KOPT-K1 (cell line): ENCODE measurements around the gene KRTAP2-2.
"Not testable (repeated sequence)": the region's sequence is repeated elsewhere in the genome, so short reads cannot be mapped to it uniquely, and the experiment has no call there.

Experiments
- H3K27ac ChIP-seq: fragments of 200-600 bp; sonication (generic); 2 replicates; pipeline ENCODE4 v1.5.1; 2016; ENCODE audit warnings: antibody characterized with exemption, mild to moderate bottlenecking, low read depth, low read length; ENCODE audit not compliant: poor library complexity, severe bottlenecking
- H3K36me3 ChIP-seq: fragments of 200-600 bp; sonication (generic); 2 replicates; pipeline ENCODE4 v1.5.1; 2017; ENCODE audit warnings: antibody characterized with exemption, mild to moderate bottlenecking, low read length, moderate library complexity; ENCODE audit not compliant: insufficient read depth
- H3K9me3 ChIP-seq: fragments of 200-600 bp; sonication (generic); 2 replicates; pipeline ENCODE4 v1.5.1; 2017; ENCODE audit warnings: antibody characterized with exemption, low read length, mild to moderate bottlenecking; ENCODE audit not compliant: insufficient read depth, poor library complexity, severe bottlenecking

Gene KRTAP2-2

GRCh38 chr17:41071606-41072360, 16.8 kb upstream of the KRTAP2-2 start:
- Histone ChIP-seq H3K36me3 (no peaks in the 10 kb centered on the region), H3K9me3 (no peaks in the 10 kb centered on the region), H3K27ac (no peak overlapping the region)

- no peak overlapping the region for H3K27ac ChIP-seq
- no peaks in the 10 kb centered on the region for H3K9me3 ChIP-seq
- H3K36me3 ChIP-seq = no peaks in the 10 kb centered on the region
These were observed 14.0 kb upstream of the KRTAP2-2 start for GRCh38 chr17:41069031-41069430.

GRCh38 chr17:41067281-41067680, 12.3 kb upstream of the KRTAP2-2 start:
- no peaks in the 10 kb centered on the region for H3K36me3 ChIP-seq
- H3K9me3 ChIP-seq = no peaks in the 10 kb centered on the region
- no peak overlapping the region for H3K27ac ChIP-seq

GRCh38 chr17:41065829-41066624, 11.0 kb upstream of the KRTAP2-2 start, which contains the start of gene KRTAP2-4:
Gene KRTAP2-4, minus strand, starts transcription at chr17:41065879. Its CDS starts 34 bp downstream, at chr17:41065845.
- Histone ChIP-seq H3K9me3 (no peaks in the 10 kb centered on the region), H3K27ac (no peak within 1 kb of the TSS), H3K36me3 (no peaks in the 10 kb centered on the region)

- not testable (repeated sequence) for H3K27ac ChIP-seq, H3K9me3 ChIP-seq, H3K36me3 ChIP-seq
These were observed 10.1 kb upstream of the KRTAP2-2 start for GRCh38 chr17:41065016-41065689.

- H3K27ac ChIP-seq = no peak overlapping the region
- no peaks in the 10 kb centered on the region for H3K36me3 ChIP-seq
- no peaks in the 10 kb centered on the region for H3K9me3 ChIP-seq
These were observed 9.3 kb upstream of the KRTAP2-2 start for GRCh38 chr17:41064301-41064700.

GRCh38 chr17:41063449-41063848, 8.4 kb upstream of the KRTAP2-2 start:
- H3K36me3 ChIP-seq = no peaks in the 10 kb centered on the region
- H3K27ac ChIP-seq = no peak overlapping the region
- no peaks in the 10 kb centered on the region for H3K9me3 ChIP-seq

- peaks cover 5% of the 10 kb centered on the region for H3K9me3 ChIP-seq
- H3K27ac ChIP-seq = no peak overlapping the region
- no peaks in the 10 kb centered on the region for H3K36me3 ChIP-seq
These were observed 6.9 kb upstream of the KRTAP2-2 start for GRCh38 chr17:41061964-41062363.

GRCh38 chr17:41060052-41060604, 5.1 kb upstream of the KRTAP2-2 start, which contains the start of gene KRTAP2-3:
Gene KRTAP2-3, minus strand, starts transcription at chr17:41060114. Its CDS starts 64 bp downstream, at chr17:41060050.
- Histone ChIP-seq H3K27ac (no peak within 1 kb of the TSS), H3K9me3 (peaks cover 5% of the 10 kb centered on the region), H3K36me3 (no peaks in the 10 kb centered on the region)

- H3K27ac ChIP-seq, H3K36me3 ChIP-seq, H3K9me3 ChIP-seq: not testable (repeated sequence)
These were observed 4.4 kb upstream of the KRTAP2-2 start for GRCh38 chr17:41059276-41060051.

GRCh38 chr17:41058741-41059140, 3.7 kb upstream of the KRTAP2-2 start:
- Histone ChIP-seq H3K27ac (no peak overlapping the region), H3K36me3 (no peaks in the 10 kb centered on the region), H3K9me3 (peaks cover 5% of the 10 kb centered on the region)

GRCh38 chr17:41057547-41057946, 2.5 kb upstream of the KRTAP2-2 start:
- H3K27ac ChIP-seq = no peak overlapping the region
- H3K9me3 ChIP-seq = peaks cover 5% of the 10 kb centered on the region
- H3K36me3 ChIP-seq = no peaks in the 10 kb centered on the region

GRCh38 chr17:41054556-41054955, 474 bp downstream of the KRTAP2-2 start:
- H3K27ac ChIP-seq, H3K36me3 ChIP-seq, H3K9me3 ChIP-seq: not testable (repeated sequence)

GRCh38 chr17:41054025-41054424, 1.0 kb downstream of the KRTAP2-2 start:
- Histone ChIP-seq H3K9me3 (peaks cover 5% of the 10 kb centered on the region), H3K36me3 (no peaks in the 10 kb centered on the region), H3K27ac (no peak overlapping the region)
